PFSK-1 (cell line): Measurements from ENCODE around the gene ARID3A.

Experiments
- FOXP2 ChIP-seq: optimal IDR thresholded peaks from 2 replicates; pipeline ENCODE3; 2011; ENCODE audit warnings: borderline replicate concordance, control low read depth, inconsistent platforms; ENCODE audit not compliant: insufficient read depth; ENCODE audit errors: extremely low read length, extremely low read depth
- POLR2AphosphoS5 ChIP-seq: IDR thresholded peaks from 2 replicates; pipeline ENCODE4 v1.6.1; 2012; ENCODE audit warnings: low read depth, mild to moderate bottlenecking, control low read depth, low read length, moderate library complexity
- SIN3A ChIP-seq: IDR thresholded peaks from 2 replicates; pipeline ENCODE4 v1.6.1; 2012; ENCODE audit warnings: mild to moderate bottlenecking, low read length, moderate library complexity, borderline replicate concordance; ENCODE audit not compliant: insufficient read depth
- TAF1 ChIP-seq: IDR thresholded peaks from 2 replicates; pipeline ENCODE4 v1.6.1; 2012; ENCODE audit warnings: low read length, control low read depth, borderline replicate concordance; ENCODE audit not compliant: insufficient read depth
- TF ChIP-seq, protein P1 (sequence below), 2 experiments: IDR thresholded peaks; 2 replicates each; pipeline versions ENCODE4 v1.6.1 to v1.8.0; 2011 to 2012; ENCODE audit warnings: low read depth in 2 of 2, low read length in 2 of 2, control low read depth in 1 of 2, inconsistent platforms in 1 of 2, mild to moderate bottlenecking in 1 of 2, moderate library complexity in 1 of 2; ENCODE audit not compliant: insufficient read depth in 1 of 2

DNA sequence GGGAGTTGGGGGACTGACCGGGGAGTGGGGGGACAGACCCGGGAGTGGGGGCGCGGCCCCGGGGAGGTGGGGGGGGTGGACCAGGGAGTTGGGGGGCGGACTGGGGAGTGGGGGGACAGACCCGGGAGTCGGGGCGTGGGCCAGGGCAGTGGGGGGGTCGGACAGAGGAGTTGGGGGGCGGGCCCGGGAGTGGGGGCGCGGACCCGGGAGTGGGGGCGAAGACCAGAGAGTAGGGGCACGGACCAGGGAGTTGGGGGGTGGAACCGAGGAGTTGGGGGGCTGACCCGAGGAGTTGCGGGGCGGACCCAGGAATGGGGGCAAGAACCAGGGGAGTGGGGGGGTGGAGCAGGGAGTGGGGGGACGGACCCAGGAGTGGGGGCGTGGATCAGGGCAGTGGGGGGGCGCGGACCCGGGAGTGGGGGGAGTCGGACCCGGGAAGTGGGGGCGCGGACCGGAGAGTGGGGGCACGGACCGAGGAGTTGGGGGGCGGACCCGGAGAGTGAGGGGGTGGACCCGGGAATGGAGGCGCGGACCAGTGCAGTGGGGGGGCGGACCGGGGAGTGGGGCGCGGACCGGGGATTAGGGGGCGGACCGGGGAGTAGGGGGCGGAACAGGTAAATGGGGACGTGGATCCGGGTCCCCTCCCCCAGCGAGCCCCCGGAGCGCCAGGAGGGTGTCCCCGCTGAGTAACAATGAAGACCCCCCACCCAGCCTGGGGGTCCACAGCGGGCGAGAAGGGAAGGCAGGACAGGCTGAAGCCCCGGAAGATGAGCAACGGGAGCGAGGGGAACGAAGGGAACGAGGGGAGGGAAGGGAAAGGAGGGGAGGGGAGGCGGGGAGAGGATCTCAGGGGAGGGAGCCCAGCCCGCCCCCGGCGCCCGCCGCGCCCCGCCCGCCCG lies 13.4 kb upstream of the ARID3A start:
- TF ChIP-seq, protein P1, sequence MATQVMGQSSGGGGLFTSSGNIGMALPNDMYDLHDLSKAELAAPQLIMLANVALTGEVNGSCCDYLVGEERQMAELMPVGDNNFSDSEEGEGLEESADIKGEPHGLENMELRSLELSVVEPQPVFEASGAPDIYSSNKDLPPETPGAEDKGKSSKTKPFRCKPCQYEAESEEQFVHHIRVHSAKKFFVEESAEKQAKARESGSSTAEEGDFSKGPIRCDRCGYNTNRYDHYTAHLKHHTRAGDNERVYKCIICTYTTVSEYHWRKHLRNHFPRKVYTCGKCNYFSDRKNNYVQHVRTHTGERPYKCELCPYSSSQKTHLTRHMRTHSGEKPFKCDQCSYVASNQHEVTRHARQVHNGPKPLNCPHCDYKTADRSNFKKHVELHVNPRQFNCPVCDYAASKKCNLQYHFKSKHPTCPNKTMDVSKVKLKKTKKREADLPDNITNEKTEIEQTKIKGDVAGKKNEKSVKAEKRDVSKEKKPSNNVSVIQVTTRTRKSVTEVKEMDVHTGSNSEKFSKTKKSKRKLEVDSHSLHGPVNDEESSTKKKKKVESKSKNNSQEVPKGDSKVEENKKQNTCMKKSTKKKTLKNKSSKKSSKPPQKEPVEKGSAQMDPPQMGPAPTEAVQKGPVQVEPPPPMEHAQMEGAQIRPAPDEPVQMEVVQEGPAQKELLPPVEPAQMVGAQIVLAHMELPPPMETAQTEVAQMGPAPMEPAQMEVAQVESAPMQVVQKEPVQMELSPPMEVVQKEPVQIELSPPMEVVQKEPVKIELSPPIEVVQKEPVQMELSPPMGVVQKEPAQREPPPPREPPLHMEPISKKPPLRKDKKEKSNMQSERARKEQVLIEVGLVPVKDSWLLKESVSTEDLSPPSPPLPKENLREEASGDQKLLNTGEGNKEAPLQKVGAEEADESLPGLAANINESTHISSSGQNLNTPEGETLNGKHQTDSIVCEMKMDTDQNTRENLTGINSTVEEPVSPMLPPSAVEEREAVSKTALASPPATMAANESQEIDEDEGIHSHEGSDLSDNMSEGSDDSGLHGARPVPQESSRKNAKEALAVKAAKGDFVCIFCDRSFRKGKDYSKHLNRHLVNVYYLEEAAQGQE (IDR thresholded peaks at IDR 0.05; ENCODE audit: insufficient read depth in 1 of 2, low read depth in 2 of 2, low read length in 2 of 2), result no peak
- TF ChIP-seq POLR2AphosphoS5 (no peak), TAF1 (no peak), SIN3A (no peak), FOXP2 (no peak)
